Stomach (tissue), 4 donors: ENCODE results near the gene PRUNE2.

Experiments used
- CTCF ChIP-seq, 7 experiments: fragments of 450-650 bp in 4 of 7; fragments of 200-600 bp in 3 of 7; sonication (generic) in 3 of 7; IDR thresholded peaks; one replicate each; pipeline ENCODE4 v1.5.1; 2016 to 2019; ENCODE audit warnings: antibody characterized with exemption in 7 of 7, control low read depth in 2 of 7, mild to moderate bottlenecking in 1 of 7
- POLR2AphosphoS5 ChIP-seq, 3 donors: sonication (generic); formaldehyde crosslinking; IDR thresholded peaks; one replicate each; pipeline ENCODE4 v1.6.1; 2016; ENCODE audit warnings: antibody characterized with exemption in 3 of 3

- no peak for TF ChIP-seq POLR2AphosphoS5 (IDR thresholded peaks at IDR 0.05)
- no peak for TF ChIP-seq CTCF (IDR thresholded peaks at IDR 0.05)
Observed at GRCh38 chr9:76863832-76864231, 42.1 kb downstream of the PRUNE2 start.
